Sigmoid colon (tissue), 4 donors: ENCODE measurements around the gene PLCL1.

Experiments used
- EP300 ChIP-seq, 4 donors: sonication (generic); formaldehyde crosslinking; IDR thresholded peaks; one replicate each; pipeline ENCODE4 v1.6.1; 2017; ENCODE audit warnings: antibody characterized with exemption in 4 of 4
- POLR2A ChIP-seq, 2 donors: fragments of 450-650 bp; IDR thresholded peaks; one replicate each; pipeline ENCODE4 v1.6.1; 2016; ENCODE audit warnings: antibody characterized with exemption in 2 of 2, mild to moderate bottlenecking in 2 of 2, moderate library complexity in 2 of 2

DNA sequence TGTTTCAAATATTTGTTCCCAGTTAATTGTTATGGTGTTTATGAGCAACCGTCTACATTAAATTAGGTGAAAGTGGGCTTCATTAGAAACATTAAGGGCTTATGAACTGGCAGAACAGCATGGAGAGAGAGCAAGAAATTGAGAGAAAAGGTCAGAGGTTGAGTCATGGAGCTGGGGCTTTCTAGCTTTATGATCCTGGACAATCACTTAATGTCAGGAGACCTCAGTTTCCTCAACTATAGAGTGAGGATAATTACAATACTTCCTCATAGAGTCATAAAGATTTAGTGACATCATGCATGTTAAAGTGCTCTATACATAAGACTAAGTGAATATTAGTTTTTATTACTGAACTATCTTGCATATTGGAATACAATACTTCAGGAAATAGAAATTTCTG is 83.9 kb downstream of the PLCL1 start:
- TF ChIP-seq EP300 (IDR thresholded peaks at IDR 0.05) (no peak), POLR2A (IDR thresholded peaks at IDR 0.05) (no peak)
